Measurements from ENCODE around the gene MIPOL1. TPM values are rescaled to one million over a fixed set of nuclear protein-coding genes. Genes with fewer than 3 reads are reported as not detected.
"Not testable (repeated sequence)": the region's sequence is repeated elsewhere in the genome, so short reads cannot be mapped to it uniquely, and the experiment has no call there.

Gene MIPOL1
- total and polyA plus RNA-seq, 12 donors, result 1.1 to 9.2 (median 5.4) TPM

- ATAC-seq (no peak), DNase-seq (no peak)
- intact Hi-C loops (cut with DNase I), result no loop called here
- no peaks in the 10 kb centered on the region for H3K36me3 ChIP-seq
- no peak overlapping the region for H3K27ac ChIP-seq
- no peaks in the 10 kb centered on the region for H3K9me3 ChIP-seq
- no peak for TF ChIP-seq CTCF (IDR thresholded peaks at IDR 0.05)
- H3K4me3 ChIP-seq, result no peak overlapping the region
- H3K27me3 ChIP-seq, result no peaks in the 10 kb centered on the region
- H3K4me1 ChIP-seq, result no peaks in the 10 kb centered on the region
Observed at GRCh38 chr14:37452323-37452722, 254.6 kb downstream of the MIPOL1 start.

- Histone ChIP-seq H3K4me3 (no peak overlapping the region), H3K36me3 (no peaks in the 10 kb centered on the region), H3K9me3 (no peaks in the 10 kb centered on the region), H3K4me1 (no peaks in the 10 kb centered on the region), H3K27me3 (no peaks in the 10 kb centered on the region), H3K27ac (no peak overlapping the region)
- 80 to 84% methylated on average over 1 of the region's 1 CpG for WGBS, 2 donors
- intact Hi-C loops (cut with DNase I), result no loop called here
- no peak for TF ChIP-seq CTCF (IDR thresholded peaks at IDR 0.05)
- ATAC-seq (no peak), DNase-seq (no peak)
Observed at GRCh38 chr14:37453985-37454384, 256.2 kb downstream of the MIPOL1 start.

- H3K4me1 ChIP-seq, result no peaks in the 10 kb centered on the region
- H3K27me3 ChIP-seq, result no peaks in the 10 kb centered on the region
- H3K36me3 ChIP-seq, result no peaks in the 10 kb centered on the region
- H3K27ac ChIP-seq, result no peak overlapping the region
- H3K9me3 ChIP-seq, result peaks cover 0 to 29% (median 5%) of the 10 kb centered on the region in 11 donors
- intact Hi-C loops (cut with DNase I), result no loop called here
- no peak overlapping the region for H3K4me3 ChIP-seq
- ATAC-seq (no peak), DNase-seq (no peak)
- TF ChIP-seq CTCF (IDR thresholded peaks at IDR 0.05), result no peak
Observed at GRCh38 chr14:37457334-37457733, 259.6 kb downstream of the MIPOL1 start.

GRCh38 chr14:37462426-37462825 is 264.7 kb downstream of the MIPOL1 start:
- intact Hi-C loops (cut with DNase I); H3K4me1 ChIP-seq; H3K4me3 ChIP-seq; DNase-seq; H3K27me3 ChIP-seq; H3K36me3 ChIP-seq; ATAC-seq; H3K27ac ChIP-seq: not testable (repeated sequence)
- peaks cover 0 to 39% (median 5%) of the 10 kb centered on the region in 11 donors for H3K9me3 ChIP-seq
- WGBS, 2 donors, result 95 to 97% methylated on average over 1 of the region's 1 CpG

GRCh38 chr14:37464192-37464858 is 266.6 kb downstream of the MIPOL1 start:
- H3K9me3 ChIP-seq, result peaks cover 0 to 39% (median 5%) of the 10 kb centered on the region in 11 donors
- TF ChIP-seq CTCF (IDR thresholded peaks at IDR 0.05), result no peak
- 85 to 92% methylated on average over 3 of the region's 3 CpGs for WGBS, 2 donors
- no peaks in the 10 kb centered on the region for H3K27me3 ChIP-seq
- ATAC-seq (no peak), DNase-seq (no peak)
- H3K36me3 ChIP-seq, result no peaks in the 10 kb centered on the region
- H3K4me3 ChIP-seq, result no peak overlapping the region
- no peak overlapping the region for H3K27ac ChIP-seq
- intact Hi-C loops (cut with DNase I), result no loop called here
- H3K4me1 ChIP-seq, result no peaks in the 10 kb centered on the region
